B cell (primary cell): ENCODE results near the gene MAP2K5. TPM values are rescaled to one million over a fixed set of nuclear protein-coding genes. Genes with fewer than 3 reads are reported as not detected.

Experiments used
- ATAC-seq: fragments of 200-7000 bp; cut with Tn5 transposase; one replicate; pipeline ENCODE4 v1.10.0; 2021; ENCODE audit warnings: low read depth, mild to moderate bottlenecking, moderate number of reproducible peaks, moderate library complexity
- CTCF ChIA-PET: fragments of 350-600 bp; sonication (Branson Sonifier 250); formaldehyde crosslinking; loops from one replicate; lab custom pipeline; 2021; ENCODE audit warnings: antibody characterized with exemption, inconsistent platforms; lab: Charles Lee
- POLR2A ChIA-PET: fragments of 350-600 bp; sonication (Branson Sonifier 250); formaldehyde crosslinking; loops from one replicate; lab custom pipeline; 2021; ENCODE audit warnings: antibody characterized with exemption; lab: Charles Lee
- DNase-seq: peaks from one replicate; pipeline ENCODE4 v3.0.0; 2013
- H2AFZ ChIP-seq: 2 replicates; pipeline ENCODE4 v1.6.1; 2012; ENCODE audit warnings: mild to moderate bottlenecking, low read depth, low read length; ENCODE audit not compliant: insufficient read depth, poor library complexity, severe bottlenecking
- H3K27ac ChIP-seq, 2 donors: 1 replicate in 1 of 2; 2 replicates in 1 of 2; pipeline ENCODE4 v1.5.1; 2012 to 2013; ENCODE audit warnings: low read length in 2 of 2, mild to moderate bottlenecking in 2 of 2, moderate library complexity in 1 of 2
- H3K27me3 ChIP-seq, 4 experiments: fragments of 200-600 bp in 1 of 4; sonication (generic) in 1 of 4; replicated peaks in 1 of 4; 1 replicate in 2 of 4; 2 replicates in 2 of 4; pipeline versions ENCODE4 v1.6.1 to v1.7.0; 2013 to 2016; ENCODE audit warnings: low read length in 3 of 4, mild to moderate bottlenecking in 2 of 4, mixed read lengths in 1 of 4, moderate library complexity in 1 of 4; ENCODE audit not compliant: insufficient read depth in 4 of 4, control insufficient read depth in 3 of 4; ENCODE audit errors: control extremely low read depth in 1 of 4
- H3K36me3 ChIP-seq, 2 experiments: replicated peaks in 1 of 2; 1 replicate in 1 of 2; 2 replicates in 1 of 2; pipeline versions ENCODE4 v1.6.1 to v1.7.1; 2013; ENCODE audit warnings: low read length in 1 of 2; ENCODE audit not compliant: insufficient read depth in 2 of 2, control insufficient read depth in 1 of 2; ENCODE audit errors: control extremely low read depth in 1 of 2, extremely low read depth in 1 of 2
- H3K4me1 ChIP-seq, 2 donors: fragments of 200-600 bp in 1 of 2; sonication (generic) in 1 of 2; 1 replicate in 1 of 2; 2 replicates in 1 of 2; pipeline versions ENCODE4 v1.5.1 to v1.6.1; 2013 to 2017; ENCODE audit warnings: low read length in 2 of 2; ENCODE audit not compliant: control insufficient read depth in 2 of 2, insufficient read depth in 2 of 2
- H3K4me2 ChIP-seq: replicated peaks from 2 replicates; pipeline ENCODE3; 2012; ENCODE audit warnings: mild to moderate bottlenecking, low read depth, low read length; ENCODE audit not compliant: poor library complexity, severe bottlenecking
- H3K4me3 ChIP-seq, 5 experiments: fragments of 200-600 bp in 1 of 5; sonication (generic) in 1 of 5; 1 replicate in 3 of 5; 2 replicates in 2 of 5; pipeline versions ENCODE4 v1.5.1 to v1.7.0; 2011 to 2016; ENCODE audit warnings: low read length in 4 of 5, mild to moderate bottlenecking in 4 of 5, low read depth in 2 of 5, control low read depth in 1 of 5, moderate library complexity in 1 of 5; ENCODE audit not compliant: insufficient read depth in 1 of 5; ENCODE audit errors: control extremely low read depth in 1 of 5, extremely low read depth in 1 of 5
- H3K79me2 ChIP-seq: fragments of 200-600 bp; sonication (generic); one replicate; pipeline ENCODE4 v1.6.0; 2016; ENCODE audit warnings: low read length; ENCODE audit not compliant: control insufficient read depth, insufficient read depth
- H3K9ac ChIP-seq: fragments of 200-600 bp; sonication (generic); 2 replicates; pipeline ENCODE4 v1.6.1; 2017; ENCODE audit warnings: mild to moderate bottlenecking, low read length, moderate library complexity
- H3K9me3 ChIP-seq, 3 donors: one replicate each; pipeline versions ENCODE4 v1.6.1 to v1.7.1; 2013; ENCODE audit warnings: low read length in 2 of 3; ENCODE audit not compliant: control insufficient read depth in 2 of 3, insufficient read depth in 1 of 3; ENCODE audit errors: control extremely low read depth in 1 of 3
- H4K20me1 ChIP-seq: 2 replicates; pipeline ENCODE4 v1.6.0; 2012; ENCODE audit warnings: mild to moderate bottlenecking, low read length; ENCODE audit not compliant: insufficient read depth, control insufficient read depth, poor library complexity, severe bottlenecking
- H3K27ac Mint-ChIP-seq: one replicate; pipeline ENCODE4 v1.8.0; 2021; ENCODE audit warnings: mixed read lengths
- H3K27me3 Mint-ChIP-seq: one replicate; pipeline ENCODE4 v1.8.0; 2021; ENCODE audit warnings: mixed read lengths
- H3K4me1 Mint-ChIP-seq: one replicate; pipeline ENCODE4 v1.8.0; 2021; ENCODE audit warnings: mixed read lengths
- H3K4me3 Mint-ChIP-seq: one replicate; pipeline ENCODE4 v1.8.0; 2021; ENCODE audit warnings: mixed read lengths
- H3K9me3 Mint-ChIP-seq: one replicate; pipeline ENCODE4 v1.8.0; 2022; ENCODE audit warnings: mixed read lengths; ENCODE audit not compliant: insufficient read depth
- CTCF ChIP-seq: fragments of 200-600 bp; IDR thresholded peaks from one replicate; pipeline ENCODE4 v1.8.0; 2022; ENCODE audit warnings: antibody characterized with exemption, mild to moderate bottlenecking
- EZH2 ChIP-seq: IDR thresholded peaks from 2 replicates; pipeline ENCODE4 v1.6.1; 2012; ENCODE audit warnings: borderline replicate concordance, low read depth, mild to moderate bottlenecking, moderate library complexity, low read length; ENCODE audit not compliant: insufficient read depth, poor library complexity, severe bottlenecking
- WGBS: methylation state at CpG from one replicate; pipeline ENCODE4 v1.1.5; 2013; ENCODE audit warnings: missing lambda C conversion rate; ENCODE audit not compliant: insufficient coverage; 5-methylcytosine and 5-hydroxymethylcytosine counted together
- intact Hi-C: fragments of 100-400 bp; cut with micrococcal nuclease; formaldehyde crosslinking; loops from one replicate; pipeline ENCODE4 v1.10.0; 2022
- polyA plus RNA-seq: library from polyadenylated mRNA; depleted of rRNA; stranded (reverse); fragments of >200 nt; gene quantifications from 2 replicates; pipeline ENCODE4 v1.2.3, GENCODE V29; 2012
- total RNA-seq, 2 donors: library from RNA; stranded (reverse); fragments of 120-200 nt in 1 of 2; gene quantifications; 1 replicate in 1 of 2; 2 replicates in 1 of 2; pipeline versions ENCODE4 v1.2.3 to v1.2.4, GENCODE V29; 2013 to 2022

MAP2K5 gene
- total and polyA plus RNA-seq, 2 donors (not counting 1 experiment from before 2014, with no cell fraction given): 11.1 to 40.0 TPM

GRCh38 chr15:67639591-67639990 is 97.1 kb downstream of the MAP2K5 start:
- no peaks in the 10 kb centered on the region for H3K9me3 ChIP-seq
- POLR2A ChIA-PET: no interaction called here
- Mint-ChIP-seq H3K4me3 (no peak overlapping the region), H3K9me3 (no peaks in the 10 kb centered on the region), H3K27me3 (no peaks in the 10 kb centered on the region), H3K4me1 (no peaks in the 10 kb centered on the region), H3K27ac (no peak overlapping the region)
- H3K4me3 ChIP-seq: no peak overlapping the region
- intact Hi-C loops: no loop called here
- H2AFZ ChIP-seq: no peak overlapping the region
- no peaks in the 10 kb centered on the region for H3K27me3 ChIP-seq
- H3K9ac ChIP-seq: no peak overlapping the region
- no peak for DNase-seq
- H3K4me2 ChIP-seq: no peak overlapping the region
- H3K4me1 ChIP-seq: no peaks in the 10 kb centered on the region
- no peak for ATAC-seq
- WGBS: 100% methylated on average over 4 of the region's 6 CpGs
- H3K36me3 ChIP-seq: peaks cover 0 to 2% of the 10 kb centered on the region in 2 experiments
- CTCF ChIA-PET: no interaction called here
- no peak for TF ChIP-seq CTCF
- no peak for TF ChIP-seq EZH2
- H4K20me1 ChIP-seq: no peaks in the 10 kb centered on the region
- no peaks in the 10 kb centered on the region for H3K79me2 ChIP-seq
- H3K27ac ChIP-seq: no peak overlapping the region

- intact Hi-C loops: no loop called here
These were observed 99.0 kb downstream of the MAP2K5 start for GRCh38 chr15:67641453-67641852.

More at GRCh38 chr15:67641453-67641852, 99.0 kb downstream of the MAP2K5 start:
- Histone ChIP-seq H3K9me3 (no peaks in the 10 kb centered on the region), H2AFZ (no peak overlapping the region), H4K20me1 (no peaks in the 10 kb centered on the region), H3K27ac (no peak overlapping the region), H3K4me1 (no peaks in the 10 kb centered on the region), H3K4me2 (no peak overlapping the region), H3K9ac (no peak overlapping the region), H3K27me3 (no peaks in the 10 kb centered on the region), H3K4me3 (no peak overlapping the region), H3K36me3 (peaks cover 0 to 2% of the 10 kb centered on the region in 2 experiments), H3K79me2 (no peaks in the 10 kb centered on the region)
- ChIA-PET CTCF (no interaction called here), POLR2A (no interaction called here)
- no peaks in the 10 kb centered on the region for H3K4me1 Mint-ChIP-seq
- no peaks in the 10 kb centered on the region for H3K9me3 Mint-ChIP-seq
- H3K27ac Mint-ChIP-seq: no peak overlapping the region
- no peak for DNase-seq
- H3K4me3 Mint-ChIP-seq: no peak overlapping the region
- no peaks in the 10 kb centered on the region for H3K27me3 Mint-ChIP-seq
- no peak for ATAC-seq
- TF ChIP-seq CTCF: no peak
- TF ChIP-seq EZH2: no peak
- WGBS: no CpG with 5 or more reads among the region's 3 CpGs
